HEK293T (cell line): ENCODE data around the gene MZT2B.
"Not testable (repeated sequence)": the region's sequence is repeated elsewhere in the genome, so short reads cannot be mapped to it uniquely, and the experiment has no call there.

Source experiments
- CTCF ChIA-PET: fragments of 350-600 bp; formaldehyde crosslinking; extraction: SDS; loops from one replicate; lab custom pipeline; 2021; ENCODE audit warnings: antibody characterized with exemption, inconsistent platforms; lab: Yijun Ruan, JAX
- POLR2A ChIA-PET: fragments of 350-600 bp; formaldehyde crosslinking; extraction: SDS; loops from one replicate; lab custom pipeline; 2020; ENCODE audit warnings: antibody characterized with exemption, inconsistent platforms; lab: Yijun Ruan, JAX
- DNase-seq: peaks from one replicate; pipeline ENCODE4 v3.0.0; 2012; ENCODE audit warnings: mixed read lengths; ENCODE audit errors: extremely low spot score
- ARNT ChIP-seq: fragments of 450-650 bp; IDR thresholded peaks from 2 replicates; pipeline ENCODE4 v1.6.1; 2017; ENCODE audit warnings: mild to moderate bottlenecking
- BHLHE40 ChIP-seq: fragments of 450-650 bp; IDR thresholded peaks from 2 replicates; pipeline ENCODE4 v1.6.1; 2016; ENCODE audit warnings: mild to moderate bottlenecking, moderate library complexity, borderline replicate concordance
- CTBP1 ChIP-seq: fragments of 450-650 bp; IDR thresholded peaks from 2 replicates; pipeline ENCODE4 v1.6.1; 2016; ENCODE audit warnings: borderline replicate concordance
- ELF4 ChIP-seq: fragments of 450-650 bp; IDR thresholded peaks from 2 replicates; pipeline ENCODE4 v1.6.1; 2017; ENCODE audit warnings: antibody characterized with exemption
- FOXA1 ChIP-seq: fragments of 450-650 bp; IDR thresholded peaks from 2 replicates; pipeline ENCODE4 v1.6.1; 2016; ENCODE audit warnings: mild to moderate bottlenecking
- FOXK2 ChIP-seq: fragments of 450-650 bp; IDR thresholded peaks from 2 replicates; pipeline ENCODE4 v1.6.1; 2016; ENCODE audit warnings: mild to moderate bottlenecking
- FOXM1 ChIP-seq: fragments of 450-650 bp; IDR thresholded peaks from 2 replicates; pipeline ENCODE4 v1.6.1; 2017; ENCODE audit warnings: mild to moderate bottlenecking, borderline replicate concordance
- HDGF ChIP-seq: fragments of 450-650 bp; IDR thresholded peaks from 2 replicates; pipeline ENCODE4 v1.6.1; 2017; ENCODE audit warnings: antibody characterized with exemption, borderline replicate concordance
- L3MBTL2 ChIP-seq: fragments of 450-650 bp; conservative IDR thresholded peaks from 2 replicates; pipeline ENCODE4 v1.6.1; 2016; ENCODE audit warnings: mild to moderate bottlenecking
- LEF1 ChIP-seq: fragments of 450-650 bp; IDR thresholded peaks from 2 replicates; pipeline ENCODE4 v1.6.1; 2017; ENCODE audit warnings: mild to moderate bottlenecking, borderline replicate concordance
- NFRKB ChIP-seq: fragments of 450-650 bp; IDR thresholded peaks from 2 replicates; pipeline ENCODE4 v1.6.1; 2016; ENCODE audit warnings: mild to moderate bottlenecking, moderate library complexity
- PKNOX1 ChIP-seq: fragments of 450-650 bp; IDR thresholded peaks from 2 replicates; pipeline ENCODE4 v1.6.1; 2016
- SP1 ChIP-seq: fragments of 450-650 bp; IDR thresholded peaks from 2 replicates; pipeline ENCODE4 v1.6.1; 2017
- SUZ12 ChIP-seq: fragments of 450-650 bp; IDR thresholded peaks from 2 replicates; pipeline ENCODE4 v1.6.1; 2016; ENCODE audit warnings: mild to moderate bottlenecking
- TARDBP ChIP-seq: fragments of 450-650 bp; IDR thresholded peaks from 2 replicates; pipeline ENCODE4 v1.6.1; 2016
- ZNF384 ChIP-seq: fragments of 450-650 bp; IDR thresholded peaks from 2 replicates; pipeline ENCODE4 v1.6.1; 2016

The MZT2B gene

GRCh38 chr2:130154773-130155765, 27.0 kb upstream of the MZT2B start:
- ChIA-PET CTCF (no interaction called here), POLR2A (no interaction called here)
- no peak for DNase-seq
- TF ChIP-seq FOXK2 (no peak), ELF4 (no peak), PKNOX1 (no peak), LEF1 (no peak), FOXA1 (no peak), TARDBP (no peak), ARNT (no peak), NFRKB (no peak), HDGF (no peak), BHLHE40 (no peak), ZNF384 (no peak), L3MBTL2 (no peak), SP1 (no peak), FOXM1 (no peak), CTBP1 (no peak), SUZ12 (no peak)

- POLR2A ChIA-PET, CTCF ChIA-PET: not testable (repeated sequence)
- peak; percentile 38 for DNase-seq
Observed at GRCh38 chr2:130155956-130156623, 26.0 kb upstream of the MZT2B start.

GRCh38 chr2:130156624-130157004, 25.4 kb upstream of the MZT2B start:
- CTCF ChIA-PET = no interaction called here
- POLR2A ChIA-PET = no interaction called here
- DNase-seq = no peak
- no peak for TF ChIP-seq CTBP1

- DNase-seq, CTCF ChIA-PET, POLR2A ChIA-PET: not testable (repeated sequence)
Observed at GRCh38 chr2:130157354-130157753, 24.7 kb upstream of the MZT2B start.

- POLR2A ChIA-PET, CTCF ChIA-PET, DNase-seq: not testable (repeated sequence)
Observed at GRCh38 chr2:130157825-130158514, 24.1 kb upstream of the MZT2B start.

- POLR2A ChIA-PET = interaction anchor here (1.0 kb wide), 1 partner anchor 184 kb away, joined by 3 read pairs; the partner anchor contains the start of gene IMP4
- no peak for TF ChIP-seq ARNT
- CTCF ChIA-PET = no interaction called here
- no peak for DNase-seq
Observed at GRCh38 chr2:130158631-130159030, 23.4 kb upstream of the MZT2B start.

GRCh38 chr2:130159376-130159775, 22.7 kb upstream of the MZT2B start:
- DNase-seq, CTCF ChIA-PET: not testable (repeated sequence)
- POLR2A ChIA-PET = interaction anchor here (1.0 kb wide), 1 partner anchor 183 kb away, joined by 3 read pairs; the partner anchor contains the start of gene IMP4

- ChIA-PET CTCF (no interaction called here), POLR2A (no interaction called here)
- DNase-seq = no peak
- TF ChIP-seq ZNF384 = no peak
- no peak for TF ChIP-seq BHLHE40
- TF ChIP-seq SP1 = no peak
- TF ChIP-seq SUZ12 = no peak
- TF ChIP-seq FOXA1 = no peak
- TF ChIP-seq TARDBP = no peak
- no peak for TF ChIP-seq NFRKB
- no peak for TF ChIP-seq FOXM1
- no peak for TF ChIP-seq FOXK2
- TF ChIP-seq PKNOX1 = no peak
- TF ChIP-seq L3MBTL2 = no peak
Observed at GRCh38 chr2:130160131-130160530, 21.9 kb upstream of the MZT2B start.

- POLR2A ChIA-PET, CTCF ChIA-PET, DNase-seq: not testable (repeated sequence)
Observed at GRCh38 chr2:130160838-130161705, 21.0 kb upstream of the MZT2B start.

- POLR2A ChIA-PET, CTCF ChIA-PET, DNase-seq: not testable (repeated sequence)
Observed at GRCh38 chr2:130162486-130162885, 19.6 kb upstream of the MZT2B start.
